OCI-LY1 (cell line): ENCODE data around the gene KATNAL1.

ENCODE experiments used
- H2AFZ ChIP-seq: fragments of 200-600 bp; sonication (generic), shearing (Covaris generic); 2 replicates; pipeline ENCODE4 v1.6.0; 2014; ENCODE audit warnings: antibody characterized with exemption, mild to moderate bottlenecking, low read length
- H3F3A ChIP-seq: fragments of 200-600 bp; sonication (generic), shearing (Covaris generic); 2 replicates; pipeline ENCODE4 v1.6.0; 2014; ENCODE audit warnings: mild to moderate bottlenecking, antibody characterized with exemption, low read length, moderate library complexity; ENCODE audit not compliant: insufficient read depth
- H3K27ac ChIP-seq: fragments of 200-600 bp; sonication (generic); 2 replicates; pipeline ENCODE4 v1.5.1; 2014; ENCODE audit warnings: low read length, mixed run types, mild to moderate bottlenecking, low read depth; ENCODE audit not compliant: poor library complexity, severe bottlenecking
- H3K27me3 ChIP-seq: fragments of 200-600 bp; sonication (generic); 2 replicates; pipeline ENCODE4 v1.6.0; 2014; ENCODE audit warnings: antibody characterized with exemption, mild to moderate bottlenecking, low read length, moderate library complexity; ENCODE audit not compliant: insufficient read depth
- H3K36me3 ChIP-seq: fragments of 200-600 bp; sonication (generic); 2 replicates; pipeline ENCODE4 v1.6.1; 2014; ENCODE audit warnings: mild to moderate bottlenecking, antibody characterized with exemption, low read length, moderate library complexity, mixed read lengths; ENCODE audit not compliant: insufficient read depth
- H3K4me1 ChIP-seq: fragments of 200-600 bp; sonication (generic); 2 replicates; pipeline ENCODE4 v1.5.1; 2014; ENCODE audit warnings: mild to moderate bottlenecking, low read length, moderate library complexity; ENCODE audit not compliant: insufficient read depth, severe bottlenecking
- H3K4me2 ChIP-seq: fragments of 200-600 bp; sonication (generic), shearing (Covaris generic); 2 replicates; pipeline ENCODE4 v1.6.1; 2014; ENCODE audit warnings: low read length
- H3K4me3 ChIP-seq: fragments of 200-600 bp; sonication (generic); 2 replicates; pipeline ENCODE4 v1.5.1; 2014; ENCODE audit warnings: low read length, low read depth, mild to moderate bottlenecking, mixed read lengths; ENCODE audit not compliant: poor library complexity, severe bottlenecking
- H3K79me2 ChIP-seq: fragments of 200-600 bp; shearing (Covaris generic); 2 replicates; pipeline ENCODE4 v1.6.1; 2016; ENCODE audit warnings: mixed run types, low read length, mixed read lengths; ENCODE audit not compliant: insufficient read depth
- H3K9ac ChIP-seq: fragments of 200-600 bp; sonication (generic), shearing (Covaris generic); 2 replicates; pipeline ENCODE4 v1.6.1; 2014; ENCODE audit warnings: mild to moderate bottlenecking, low read length, mixed read lengths
- H3K9me2 ChIP-seq: fragments of 200-600 bp; sonication (generic), shearing (Covaris generic); 2 replicates; pipeline ENCODE4 v1.6.1; 2014; ENCODE audit warnings: low read depth, mild to moderate bottlenecking, low read length, mixed read lengths
- H3K9me3 ChIP-seq: fragments of 200-600 bp; shearing (Covaris generic); 2 replicates; pipeline ENCODE4 v1.6.1; 2014; ENCODE audit warnings: low read length, mixed read lengths
- H4K20me1 ChIP-seq: fragments of 200-600 bp; sonication (generic), shearing (Covaris generic); 2 replicates; pipeline ENCODE4 v1.6.0; 2016; ENCODE audit warnings: mild to moderate bottlenecking, low read length; ENCODE audit not compliant: insufficient read depth
- EZH2 ChIP-seq: fragments of 200-600 bp; sonication (generic), shearing (Covaris generic); IDR thresholded peaks from 2 replicates; pipeline ENCODE4 v1.8.0; 2017; ENCODE audit warnings: borderline replicate concordance, mixed run types, mild to moderate bottlenecking, antibody characterized with exemption, low read length, moderate library complexity, mixed read lengths
- TF ChIP-seq, protein P1 (sequence below): fragments of 200-600 bp; sonication (generic), shearing (Covaris generic); IDR thresholded peaks from 2 replicates; pipeline ENCODE4 v1.5.1; 2017; ENCODE audit warnings: mild to moderate bottlenecking, antibody characterized with exemption, low read length, moderate library complexity, mixed read lengths

Gene KATNAL1

GRCh38 chr13:30222254-30222653, 85.1 kb downstream of the KATNAL1 start:
- no peak overlapping the region for H3K4me2 ChIP-seq
- H3K4me1 ChIP-seq = no peaks in the 10 kb centered on the region
- H3K9me2 ChIP-seq = no peaks in the 10 kb centered on the region
- no peaks in the 10 kb centered on the region for H3K79me2 ChIP-seq
- H2AFZ ChIP-seq = no peak overlapping the region
- no peak overlapping the region for H3K9ac ChIP-seq
- peaks cover 12% of the 10 kb centered on the region; the same call in 1 of the 2 replicates for H3K9me3 ChIP-seq
- no peaks in the 10 kb centered on the region for H4K20me1 ChIP-seq
- no peak overlapping the region for H3K27ac ChIP-seq
- TF ChIP-seq, protein P1, sequence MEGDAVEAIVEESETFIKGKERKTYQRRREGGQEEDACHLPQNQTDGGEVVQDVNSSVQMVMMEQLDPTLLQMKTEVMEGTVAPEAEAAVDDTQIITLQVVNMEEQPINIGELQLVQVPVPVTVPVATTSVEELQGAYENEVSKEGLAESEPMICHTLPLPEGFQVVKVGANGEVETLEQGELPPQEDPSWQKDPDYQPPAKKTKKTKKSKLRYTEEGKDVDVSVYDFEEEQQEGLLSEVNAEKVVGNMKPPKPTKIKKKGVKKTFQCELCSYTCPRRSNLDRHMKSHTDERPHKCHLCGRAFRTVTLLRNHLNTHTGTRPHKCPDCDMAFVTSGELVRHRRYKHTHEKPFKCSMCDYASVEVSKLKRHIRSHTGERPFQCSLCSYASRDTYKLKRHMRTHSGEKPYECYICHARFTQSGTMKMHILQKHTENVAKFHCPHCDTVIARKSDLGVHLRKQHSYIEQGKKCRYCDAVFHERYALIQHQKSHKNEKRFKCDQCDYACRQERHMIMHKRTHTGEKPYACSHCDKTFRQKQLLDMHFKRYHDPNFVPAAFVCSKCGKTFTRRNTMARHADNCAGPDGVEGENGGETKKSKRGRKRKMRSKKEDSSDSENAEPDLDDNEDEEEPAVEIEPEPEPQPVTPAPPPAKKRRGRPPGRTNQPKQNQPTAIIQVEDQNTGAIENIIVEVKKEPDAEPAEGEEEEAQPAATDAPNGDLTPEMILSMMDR = no peak
- TF ChIP-seq EZH2 = no peak
- H3K27me3 ChIP-seq = no peaks in the 10 kb centered on the region
- no peaks in the 10 kb centered on the region for H3F3A ChIP-seq
- no peak overlapping the region for H3K4me3 ChIP-seq
- peaks cover 50% of the 10 kb centered on the region for H3K36me3 ChIP-seq

GRCh38 chr13:30216111-30216510, 91.2 kb downstream of the KATNAL1 start:
- H3K9me3 ChIP-seq = no peaks in the 10 kb centered on the region
- no peak for TF ChIP-seq EZH2
- TF ChIP-seq, protein P1 = no peak

GRCh38 chr13:30212256-30212655, 95.1 kb downstream of the KATNAL1 start:
- H3K36me3 ChIP-seq = peaks cover 21% of the 10 kb centered on the region
- H3K27ac ChIP-seq = no peak overlapping the region
- no peaks in the 10 kb centered on the region for H3K9me3 ChIP-seq
- no peaks in the 10 kb centered on the region for H3K4me1 ChIP-seq
- no peak overlapping the region for H3K4me3 ChIP-seq
- no peak for TF ChIP-seq EZH2
- TF ChIP-seq, protein P1 = no peak
- no peak overlapping the region for H2AFZ ChIP-seq
- no peak overlapping the region for H3K9ac ChIP-seq
- H3F3A ChIP-seq = no peaks in the 10 kb centered on the region
- H3K79me2 ChIP-seq = no peaks in the 10 kb centered on the region
- H3K9me2 ChIP-seq = no peaks in the 10 kb centered on the region
- no peak overlapping the region for H3K4me2 ChIP-seq
- H3K27me3 ChIP-seq = no peaks in the 10 kb centered on the region
- H4K20me1 ChIP-seq = no peaks in the 10 kb centered on the region

More at GRCh38 chr13:30216111-30216510, 91.2 kb downstream of the KATNAL1 start:
- no peaks in the 10 kb centered on the region for H3K79me2 ChIP-seq
- H3F3A ChIP-seq = no peaks in the 10 kb centered on the region
- H3K27me3 ChIP-seq = no peaks in the 10 kb centered on the region
- no peak overlapping the region for H3K4me2 ChIP-seq
- H3K9me2 ChIP-seq = no peaks in the 10 kb centered on the region
- no peak overlapping the region for H3K27ac ChIP-seq
- H3K4me3 ChIP-seq = no peak overlapping the region
- H2AFZ ChIP-seq = no peak overlapping the region
- no peak overlapping the region for H3K9ac ChIP-seq
- no peaks in the 10 kb centered on the region for H3K4me1 ChIP-seq
- H3K36me3 ChIP-seq = peaks cover 10% of the 10 kb centered on the region; the same call in 1 of the 2 replicates
- no peaks in the 10 kb centered on the region for H4K20me1 ChIP-seq
